Astrocyte (in vitro differentiated cells and primary cell): Measurements from ENCODE around the gene KLHL17.

Experiments
- EZH2 ChIP-seq: IDR thresholded peaks from 2 replicates; pipeline ENCODE4 v1.6.1; 2012; ENCODE audit warnings: mild to moderate bottlenecking, low read length, inconsistent platforms; ENCODE audit not compliant: insufficient read depth
- TF ChIP-seq, protein P1 (sequence below): IDR thresholded peaks from 2 replicates; pipeline ENCODE4 v1.5.1; 2011; ENCODE audit warnings: low read depth, mild to moderate bottlenecking, inconsistent platforms, low read length, moderate library complexity; ENCODE audit not compliant: insufficient read depth

GRCh38 chr1:975365-975764, 15.0 kb downstream of the KLHL17 start:
- TF ChIP-seq, protein P1, sequence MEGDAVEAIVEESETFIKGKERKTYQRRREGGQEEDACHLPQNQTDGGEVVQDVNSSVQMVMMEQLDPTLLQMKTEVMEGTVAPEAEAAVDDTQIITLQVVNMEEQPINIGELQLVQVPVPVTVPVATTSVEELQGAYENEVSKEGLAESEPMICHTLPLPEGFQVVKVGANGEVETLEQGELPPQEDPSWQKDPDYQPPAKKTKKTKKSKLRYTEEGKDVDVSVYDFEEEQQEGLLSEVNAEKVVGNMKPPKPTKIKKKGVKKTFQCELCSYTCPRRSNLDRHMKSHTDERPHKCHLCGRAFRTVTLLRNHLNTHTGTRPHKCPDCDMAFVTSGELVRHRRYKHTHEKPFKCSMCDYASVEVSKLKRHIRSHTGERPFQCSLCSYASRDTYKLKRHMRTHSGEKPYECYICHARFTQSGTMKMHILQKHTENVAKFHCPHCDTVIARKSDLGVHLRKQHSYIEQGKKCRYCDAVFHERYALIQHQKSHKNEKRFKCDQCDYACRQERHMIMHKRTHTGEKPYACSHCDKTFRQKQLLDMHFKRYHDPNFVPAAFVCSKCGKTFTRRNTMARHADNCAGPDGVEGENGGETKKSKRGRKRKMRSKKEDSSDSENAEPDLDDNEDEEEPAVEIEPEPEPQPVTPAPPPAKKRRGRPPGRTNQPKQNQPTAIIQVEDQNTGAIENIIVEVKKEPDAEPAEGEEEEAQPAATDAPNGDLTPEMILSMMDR = no peak
- TF ChIP-seq EZH2 = no peak
